Dendritic cell treated with granulocyte-macrophage colony-stimulating factor and Interleukin-4, amounts not matched to agents 40 ng/mL and 50 ng/mL, for 4 days (primary cell): ENCODE data around the gene ITSN1.
A peak's percentile ranks its signal among the peaks of the same experiment; 100 is the strongest.

Experiments used
- H3K27ac Mint-ChIP-seq: one replicate; pipeline ENCODE4 v1.8.0; 2022; ENCODE audit warnings: mild to moderate bottlenecking, mixed read lengths
- H3K27me3 Mint-ChIP-seq: one replicate; pipeline ENCODE4 v1.8.0; 2022; ENCODE audit warnings: mild to moderate bottlenecking, mixed read lengths
- H3K36me3 Mint-ChIP-seq: one replicate; pipeline ENCODE4 v1.8.0; 2022; ENCODE audit warnings: low read depth, mixed read lengths
- H3K4me1 Mint-ChIP-seq: one replicate; pipeline ENCODE4 v1.8.0; 2022; ENCODE audit warnings: low read depth, mixed read lengths
- H3K4me3 Mint-ChIP-seq: one replicate; pipeline ENCODE4 v1.8.0; 2022; ENCODE audit warnings: mild to moderate bottlenecking, moderate library complexity, mixed read lengths
- H3K9me3 Mint-ChIP-seq: one replicate; pipeline ENCODE4 v1.8.0; 2022; ENCODE audit warnings: mixed read lengths
- intact Hi-C: fragments of 100-400 bp; cut with micrococcal nuclease; formaldehyde crosslinking; loops from one replicate; pipeline ENCODE4 v1.15.0; 2022

ITSN1 gene

GRCh38 chr21:33734818-33735217, 92.5 kb downstream of the ITSN1 start:
- intact Hi-C loops: no loop called here
- Mint-ChIP-seq H3K36me3 (peaks cover 26% of the 10 kb centered on the region), H3K4me3 (no peak overlapping the region)

GRCh38 chr21:33736569-33736968, 94.3 kb downstream of the ITSN1 start:
- Mint-ChIP-seq H3K36me3 (peaks cover 23% of the 10 kb centered on the region), H3K27ac (no peak overlapping the region), H3K27me3 (no peaks in the 10 kb centered on the region), H3K9me3 (no peaks in the 10 kb centered on the region), H3K4me3 (no peak overlapping the region), H3K4me1 (no peaks in the 10 kb centered on the region)
- intact Hi-C loops: no loop called here

More at GRCh38 chr21:33734818-33735217, 92.5 kb downstream of the ITSN1 start:
- H3K27me3 Mint-ChIP-seq: no peaks in the 10 kb centered on the region
- H3K4me1 Mint-ChIP-seq: no peaks in the 10 kb centered on the region
- no peak overlapping the region for H3K27ac Mint-ChIP-seq
- no peaks in the 10 kb centered on the region for H3K9me3 Mint-ChIP-seq

DNA sequence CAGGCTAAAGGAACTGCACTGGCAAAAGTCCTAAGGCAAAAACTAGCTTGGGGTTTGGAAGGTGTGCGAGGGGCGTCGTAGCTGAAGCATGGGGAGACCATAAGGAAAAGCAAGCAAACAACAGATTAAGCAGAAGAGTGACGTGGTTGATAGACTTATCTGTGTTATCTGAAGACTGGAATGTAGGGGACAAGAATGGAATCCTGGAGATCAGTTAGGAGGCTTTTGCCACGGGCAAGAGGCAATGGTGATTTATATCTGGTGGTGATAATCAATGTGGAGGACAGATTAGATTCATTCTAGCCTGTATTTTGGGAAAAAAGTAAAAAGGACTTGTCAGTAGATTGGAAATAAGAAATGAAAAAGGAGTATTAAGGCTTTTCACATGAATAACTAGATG, 97.4 kb downstream of the ITSN1 start:
- Mint-ChIP-seq H3K4me1 (no peaks in the 10 kb centered on the region), H3K9me3 (no peaks in the 10 kb centered on the region), H3K27ac (no peak overlapping the region), H3K36me3 (peaks cover 33% of the 10 kb centered on the region), H3K4me3 (no peak overlapping the region), H3K27me3 (no peaks in the 10 kb centered on the region)
- intact Hi-C loops: no loop called here

- H3K27me3 Mint-ChIP-seq: no peaks in the 10 kb centered on the region
- H3K4me3 Mint-ChIP-seq: no peak overlapping the region
- H3K27ac Mint-ChIP-seq: no peak overlapping the region
- peaks cover 25% of the 10 kb centered on the region for H3K9me3 Mint-ChIP-seq
- intact Hi-C loops: no loop called here
- peaks cover 37% of the 10 kb centered on the region for H3K36me3 Mint-ChIP-seq
- no peaks in the 10 kb centered on the region for H3K4me1 Mint-ChIP-seq
These were observed 105.1 kb downstream of the ITSN1 start for GRCh38 chr21:33747420-33747819.

GRCh38 chr21:33748903-33749302, 106.6 kb downstream of the ITSN1 start:
- intact Hi-C loops: no loop called here
- H3K36me3 Mint-ChIP-seq: peaks cover 29% of the 10 kb centered on the region

DNA sequence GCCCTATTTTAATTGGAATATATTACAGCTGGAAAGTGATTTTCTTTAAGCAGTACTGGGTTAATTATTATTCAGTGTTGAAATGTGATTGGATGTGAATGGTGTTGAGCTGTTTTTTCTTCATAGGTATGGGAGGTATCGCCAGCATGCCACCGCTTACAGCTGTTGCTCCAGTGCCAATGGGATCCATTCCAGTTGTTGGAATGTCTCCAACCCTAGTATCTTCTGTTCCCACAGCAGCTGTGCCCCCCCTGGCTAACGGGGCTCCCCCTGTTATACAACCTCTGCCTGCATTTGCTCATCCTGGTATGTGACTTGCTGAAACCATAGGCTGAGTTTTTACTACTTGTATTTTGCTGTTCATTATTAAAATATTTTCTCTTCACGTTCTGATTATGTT, 107.7 kb downstream of the ITSN1 start:
- no peaks in the 10 kb centered on the region for H3K4me1 Mint-ChIP-seq
- no peaks in the 10 kb centered on the region for H3K27me3 Mint-ChIP-seq
- peaks cover 27% of the 10 kb centered on the region for H3K36me3 Mint-ChIP-seq
- H3K4me3 Mint-ChIP-seq: no peak overlapping the region
- intact Hi-C loops: no loop called here
- H3K27ac Mint-ChIP-seq: no peak overlapping the region
- H3K9me3 Mint-ChIP-seq: peaks cover 25% of the 10 kb centered on the region

More at GRCh38 chr21:33748903-33749302, 106.6 kb downstream of the ITSN1 start:
- Mint-ChIP-seq H3K4me3 (no peak overlapping the region), H3K27ac (no peak overlapping the region), H3K4me1 (no peaks in the 10 kb centered on the region), H3K27me3 (no peaks in the 10 kb centered on the region), H3K9me3 (peaks cover 25% of the 10 kb centered on the region)

DNA sequence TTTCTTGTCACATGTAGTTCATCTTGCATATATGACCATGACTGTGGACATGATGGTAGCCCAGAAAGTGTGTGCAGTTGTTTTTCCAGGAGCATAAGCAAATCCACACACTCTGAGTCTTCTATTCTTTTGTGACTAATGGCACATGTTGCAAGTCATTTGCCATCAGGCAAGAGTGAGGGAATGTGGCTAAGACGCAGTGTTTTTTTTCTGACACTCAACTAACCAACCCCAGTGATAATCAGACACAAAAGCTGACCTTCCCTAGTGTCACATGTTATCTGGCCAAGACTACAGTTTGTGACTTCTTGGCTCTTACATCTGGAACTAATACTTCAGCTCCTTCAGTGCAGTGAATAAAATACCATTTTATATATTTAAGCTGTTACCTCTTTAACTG, 108.8 kb downstream of the ITSN1 start:
- no peak overlapping the region for H3K27ac Mint-ChIP-seq
- no peaks in the 10 kb centered on the region for H3K4me1 Mint-ChIP-seq
- no peaks in the 10 kb centered on the region for H3K27me3 Mint-ChIP-seq
- no peak overlapping the region for H3K4me3 Mint-ChIP-seq
- H3K36me3 Mint-ChIP-seq: peaks cover 16% of the 10 kb centered on the region
- intact Hi-C loops: no loop called here
- H3K9me3 Mint-ChIP-seq: peaks cover 17% of the 10 kb centered on the region

- H3K36me3 Mint-ChIP-seq: peaks cover 12% of the 10 kb centered on the region
- no peak overlapping the region for H3K27ac Mint-ChIP-seq
- H3K4me1 Mint-ChIP-seq: no peaks in the 10 kb centered on the region
- no peak overlapping the region for H3K4me3 Mint-ChIP-seq
- peaks cover 13% of the 10 kb centered on the region for H3K9me3 Mint-ChIP-seq
- intact Hi-C loops: no loop called here
- H3K27me3 Mint-ChIP-seq: no peaks in the 10 kb centered on the region
These were observed 109.2 kb downstream of the ITSN1 start for GRCh38 chr21:33751533-33751932.

DNA sequence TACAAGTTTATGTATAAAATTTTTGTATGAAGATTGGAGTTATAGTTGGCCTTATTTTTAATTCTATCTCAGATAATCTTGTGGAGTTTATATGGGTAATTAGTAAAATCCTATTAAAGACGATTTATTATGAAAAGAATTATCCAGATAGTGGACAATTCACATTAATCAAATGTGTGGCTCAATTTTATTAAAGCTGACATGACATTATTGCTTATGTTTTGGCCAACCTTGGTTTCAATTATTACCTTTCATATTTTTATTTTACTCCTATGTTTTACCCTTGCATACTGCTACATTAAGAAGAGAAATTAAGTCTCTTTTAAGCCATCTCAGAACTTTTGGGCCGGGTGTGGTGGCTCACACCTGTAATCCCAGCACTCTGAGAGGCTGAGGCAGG, 110.0 kb downstream of the ITSN1 start:
- Mint-ChIP-seq H3K4me1 (no peaks in the 10 kb centered on the region), H3K27me3 (no peaks in the 10 kb centered on the region), H3K27ac (no peak overlapping the region), H3K4me3 (no peak overlapping the region), H3K9me3 (peaks cover 6% of the 10 kb centered on the region), H3K36me3 (peaks cover 4% of the 10 kb centered on the region)
- intact Hi-C loops: no loop called here

DNA sequence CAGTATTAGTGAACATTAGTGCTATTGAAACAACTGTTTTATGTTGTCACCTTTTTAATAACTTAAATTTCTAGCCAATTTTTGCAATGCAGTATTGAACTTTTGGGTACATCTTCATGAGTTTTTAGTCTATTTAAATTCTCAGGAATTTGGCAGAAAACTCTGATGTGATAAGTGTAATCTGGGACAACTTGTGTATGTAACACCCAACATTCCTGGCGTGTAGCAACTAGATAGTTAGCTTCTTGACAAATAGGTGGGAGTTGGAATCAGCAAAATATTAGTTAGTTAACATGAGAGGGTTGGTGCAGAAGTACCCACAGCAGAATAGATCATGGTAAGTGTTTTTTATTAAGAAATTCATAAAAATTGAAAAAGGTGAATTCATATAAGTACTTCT, 111.6 kb downstream of the ITSN1 start:
- Mint-ChIP-seq H3K36me3 (peaks cover 9% of the 10 kb centered on the region), H3K27ac (no peak overlapping the region), H3K4me1 (no peaks in the 10 kb centered on the region), H3K4me3 (no peak overlapping the region), H3K9me3 (no peaks in the 10 kb centered on the region), H3K27me3 (no peaks in the 10 kb centered on the region)
- intact Hi-C loops: no loop called here

DNA sequence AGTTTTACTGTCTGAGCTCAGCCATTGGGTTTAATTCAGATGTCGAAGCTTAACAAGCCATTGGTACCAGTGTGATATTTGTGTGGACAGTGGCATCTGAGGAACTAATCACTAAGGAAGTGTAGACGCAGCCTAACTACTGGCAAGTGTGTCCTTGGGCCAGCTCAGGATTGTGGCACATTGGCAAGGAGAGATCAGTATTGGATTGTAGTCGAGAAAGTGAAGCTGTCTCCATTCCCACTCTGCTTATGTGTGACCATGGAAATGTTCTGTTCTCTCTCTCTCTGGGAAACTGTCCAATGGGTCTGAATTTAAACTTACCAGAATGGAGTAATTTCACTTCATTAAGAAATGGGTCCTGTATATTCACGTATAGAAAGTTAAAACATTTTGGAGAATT, 112.2 kb downstream of the ITSN1 start:
- H3K36me3 Mint-ChIP-seq: peaks cover 9% of the 10 kb centered on the region
- intact Hi-C loops: no loop called here
- H3K4me1 Mint-ChIP-seq: no peaks in the 10 kb centered on the region
- H3K27ac Mint-ChIP-seq: no peak overlapping the region
- no peaks in the 10 kb centered on the region for H3K9me3 Mint-ChIP-seq
- no peaks in the 10 kb centered on the region for H3K27me3 Mint-ChIP-seq
- no peak overlapping the region for H3K4me3 Mint-ChIP-seq

DNA sequence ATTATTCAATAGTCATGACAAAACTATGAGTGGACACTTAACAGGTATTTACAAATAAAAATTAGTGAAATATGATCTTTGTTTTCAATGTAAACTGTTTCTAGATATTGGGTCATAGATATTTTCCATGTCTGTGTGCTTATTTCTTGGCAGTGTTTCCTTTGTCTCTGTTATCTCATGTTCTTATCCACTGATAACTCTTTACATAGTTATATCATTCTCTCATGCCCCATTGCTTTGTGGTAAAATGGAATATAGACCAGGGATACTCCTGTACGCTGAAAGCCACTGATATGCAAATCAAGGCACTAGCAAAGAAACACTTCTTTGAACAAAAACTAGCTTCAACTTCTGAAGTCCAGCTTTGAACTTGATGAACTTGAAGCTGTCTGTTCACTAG, 113.1 kb downstream of the ITSN1 start:
- H3K4me3 Mint-ChIP-seq: no peak overlapping the region
- no peak overlapping the region for H3K27ac Mint-ChIP-seq
- no peaks in the 10 kb centered on the region for H3K4me1 Mint-ChIP-seq
- intact Hi-C loops: no loop called here
- H3K9me3 Mint-ChIP-seq: no peaks in the 10 kb centered on the region
- no peaks in the 10 kb centered on the region for H3K27me3 Mint-ChIP-seq
- H3K36me3 Mint-ChIP-seq: peaks cover 9% of the 10 kb centered on the region

DNA sequence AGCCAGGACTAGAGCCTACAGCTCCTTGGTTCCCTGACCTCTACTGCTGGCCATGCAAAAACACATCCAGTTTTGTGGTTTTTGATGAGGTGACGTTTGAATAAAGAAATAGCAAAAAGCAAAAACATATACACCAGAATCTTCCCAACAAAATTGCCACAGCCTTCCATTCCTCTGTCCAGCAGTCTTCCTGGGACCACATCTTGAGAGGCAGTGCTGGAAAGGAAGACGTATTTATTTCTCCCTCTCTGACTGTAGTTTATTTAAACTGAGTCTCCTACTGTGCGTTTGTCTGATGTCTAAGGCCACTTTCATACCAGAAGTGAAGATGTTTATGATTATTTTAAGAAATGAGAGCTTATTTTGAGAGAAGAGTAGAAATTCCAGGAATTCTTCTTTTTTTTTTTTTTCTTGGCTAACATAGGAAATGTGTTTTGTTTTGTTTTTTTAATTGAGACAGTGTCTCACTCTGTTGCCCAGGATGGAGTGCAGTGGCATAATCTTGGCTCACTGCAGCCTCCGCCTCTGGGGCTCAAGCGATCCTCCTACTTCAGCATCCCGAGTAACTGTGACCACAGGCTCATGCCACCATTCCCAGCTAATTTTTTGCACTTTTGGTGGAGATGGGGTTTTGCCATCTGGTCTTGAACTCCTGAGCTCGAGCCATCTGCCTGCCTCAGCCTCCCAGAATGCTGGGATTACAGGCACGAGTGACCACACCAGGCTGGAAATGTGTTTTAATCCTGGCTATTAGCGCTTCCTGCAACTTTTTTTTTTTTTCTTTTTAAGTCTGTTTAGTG, 118.5 kb downstream of the ITSN1 start:
- Mint-ChIP-seq H3K9me3 (no peaks in the 10 kb centered on the region), H3K4me3 (no peak overlapping the region), H3K36me3 (peaks cover 29% of the 10 kb centered on the region), H3K4me1 (peaks cover 18% of the 10 kb centered on the region), H3K27me3 (no peaks in the 10 kb centered on the region), H3K27ac (peak overlapping the region; percentile 59)
- intact Hi-C loops: no loop called here

DNA sequence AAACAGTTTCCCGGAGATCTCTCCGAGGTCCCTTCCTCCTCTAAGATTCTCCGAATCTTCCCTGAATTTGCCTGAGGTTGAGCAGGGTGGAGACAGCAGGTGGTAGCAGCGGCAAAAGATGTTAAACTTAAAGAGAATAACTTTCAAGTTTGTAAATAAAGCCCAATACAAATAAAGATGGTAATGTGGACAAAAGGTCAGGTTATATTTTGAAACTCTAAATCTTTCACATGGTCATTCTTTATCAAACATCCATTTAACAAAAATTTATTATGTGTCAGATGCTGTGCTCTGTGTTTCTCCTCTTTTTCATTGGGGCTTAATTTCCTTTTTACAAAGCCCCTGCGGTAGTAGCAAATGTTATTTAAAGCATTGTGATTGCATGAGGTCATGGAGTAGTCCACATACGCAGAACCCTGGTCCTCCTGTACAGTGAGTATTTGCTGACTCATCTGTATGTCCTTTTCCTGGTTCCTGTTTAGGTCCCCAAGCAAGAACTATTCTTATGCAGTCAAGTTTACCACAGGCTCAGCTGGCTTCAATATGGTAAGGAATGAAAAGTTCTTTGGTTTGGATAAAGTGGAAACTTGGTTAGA, 119.2 kb downstream of the ITSN1 start:
- Mint-ChIP-seq H3K9me3 (no peaks in the 10 kb centered on the region), H3K36me3 (peaks cover 36% of the 10 kb centered on the region), H3K27ac (peak overlapping the region; percentile 59), H3K4me1 (peaks cover 18% of the 10 kb centered on the region), H3K4me3 (no peak overlapping the region), H3K27me3 (no peaks in the 10 kb centered on the region)
- intact Hi-C loops: no loop called here
